HG02973 (cell line): ENCODE results near the gene SAP25.

Experiments
- ATAC-seq: cut with Tn5 transposase; IDR thresholded peaks from one replicate; pipeline ENCODE4 v1.9.1; 2021; ENCODE audit warnings: moderate library complexity; ENCODE audit not compliant: unreplicated experiment

SAP25 gene

DNA sequence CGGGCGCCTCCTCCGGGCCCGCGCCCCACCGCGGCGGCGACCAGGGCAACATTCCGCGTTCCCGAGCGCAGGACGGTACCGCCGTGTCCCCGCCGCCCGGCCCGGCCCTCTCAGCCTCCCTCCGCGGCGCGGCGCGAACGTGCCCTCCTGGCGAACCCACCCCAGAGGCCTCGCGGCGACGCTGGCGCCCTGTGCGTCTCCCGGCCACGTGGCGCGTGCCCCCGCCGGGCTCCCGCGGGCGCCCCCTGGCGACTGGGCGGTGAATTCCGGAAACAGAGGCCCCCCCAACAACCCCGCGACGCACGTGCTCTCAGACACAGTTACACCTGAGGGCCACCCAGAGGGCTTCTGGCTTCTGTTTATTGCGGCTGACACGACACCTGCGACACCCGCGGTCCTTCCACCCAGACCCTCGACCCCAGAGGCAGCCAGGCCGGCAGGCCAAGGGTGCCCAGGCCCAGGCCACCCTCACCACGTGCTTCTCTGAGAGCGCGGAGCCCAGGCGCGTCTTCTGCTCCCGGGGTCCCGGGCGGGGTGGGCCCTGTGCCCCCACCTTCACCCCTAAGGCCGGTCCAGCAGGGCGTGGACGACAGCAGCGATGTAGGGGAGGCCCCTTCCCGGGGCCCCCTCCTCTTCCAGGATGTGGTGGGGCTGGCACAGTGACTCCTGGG is at the start of gene SAP25:
SAP25 (minus strand) TSS at position 210 of the 671 bp plus-strand sequence; CDS start at position 52, 158 bp downstream.
- ATAC-seq, result no peak

GRCh38 chr7:100621554-100621953 is 47.9 kb upstream of the SAP25 start:
- no peak for ATAC-seq

DNA sequence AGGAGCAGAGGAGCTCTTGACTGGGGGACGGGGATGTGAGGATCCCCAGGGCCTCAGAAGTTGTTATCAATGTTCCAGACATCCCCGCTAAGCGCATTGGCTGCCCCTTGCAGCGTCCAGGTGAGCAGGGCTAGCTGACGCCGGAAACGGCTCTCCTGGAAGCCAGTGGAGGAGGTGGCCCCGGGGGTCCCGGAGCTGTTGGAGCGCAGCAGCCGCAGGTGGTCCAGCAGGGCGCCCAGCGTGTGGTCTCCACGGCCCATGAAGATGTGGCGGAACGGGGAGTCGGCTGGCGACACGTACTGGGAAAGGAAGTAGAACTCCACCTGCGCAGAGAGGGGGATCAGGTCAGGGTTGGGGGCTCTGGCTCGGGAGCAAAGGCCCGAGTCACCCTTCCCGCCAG is 47.1 kb upstream of the SAP25 start:
- ATAC-seq, result no peak

- ATAC-seq, result no peak
These were observed 46.5 kb upstream of the SAP25 start for GRCh38 chr7:100620239-100620638.

DNA sequence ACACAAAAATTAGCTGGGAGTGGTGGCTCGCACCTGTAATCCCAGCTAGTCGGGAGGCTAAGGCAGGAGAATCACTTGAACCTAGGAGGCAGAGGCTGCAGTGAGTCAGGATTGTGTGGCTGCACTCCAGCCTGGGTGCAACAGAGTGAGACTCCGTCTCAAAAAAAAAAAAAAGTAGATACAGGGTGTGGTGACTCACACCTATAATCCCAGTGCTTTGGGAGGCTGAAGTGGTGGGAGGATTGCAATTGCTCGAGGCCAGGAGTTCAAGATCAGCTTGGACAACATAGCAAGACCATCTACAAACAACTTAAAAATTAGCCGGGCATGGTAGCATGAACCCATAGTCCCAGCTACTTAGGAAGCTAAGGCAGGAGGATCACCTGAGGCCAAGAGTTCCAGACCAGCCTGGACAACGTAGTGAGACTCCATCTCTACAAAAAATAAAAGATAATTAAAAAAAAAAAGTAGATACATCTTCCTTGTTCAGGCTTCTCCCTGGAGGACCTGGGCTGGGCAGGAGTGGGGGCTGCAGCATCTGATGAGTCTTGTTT is 40.7 kb upstream of the SAP25 start:
- ATAC-seq, result no peak

GRCh38 chr7:100613412-100614175 is 39.9 kb upstream of the SAP25 start:
- ATAC-seq, result no peak

- peak; percentile 4 for ATAC-seq
These were observed 39.2 kb upstream of the SAP25 start for GRCh38 chr7:100612730-100613390.

- peak; percentile 86 for ATAC-seq
These were observed 38.5 kb upstream of the SAP25 start, which contains the start of gene MOSPD3 for GRCh38 chr7:100611983-100612729. Gene MOSPD3 (plus strand): TSS chr7:100612540. CDS start chr7:100612792, 252 bp downstream.

DNA sequence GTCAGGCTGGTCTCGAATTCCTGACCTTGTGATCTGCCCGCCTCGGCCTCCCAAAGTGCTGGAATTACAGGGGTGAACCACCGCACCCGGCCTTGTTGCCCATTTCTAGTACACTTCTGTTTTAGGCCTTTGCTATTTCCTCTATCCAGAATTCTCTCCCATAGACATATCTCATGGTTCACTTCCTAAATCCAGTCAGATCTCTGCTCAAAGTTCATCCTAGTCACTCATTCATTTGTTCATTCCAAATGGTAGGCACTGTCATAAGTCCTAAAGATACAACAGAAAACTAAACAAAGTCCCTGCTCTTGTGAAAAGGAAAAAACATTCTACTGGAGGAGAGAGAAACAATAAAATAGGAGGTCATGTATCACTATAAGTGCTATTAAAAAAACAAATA is 36.3 kb upstream of the SAP25 start:
- no peak for ATAC-seq

GRCh38 chr7:100607111-100607510 is 33.4 kb upstream of the SAP25 start:
- ATAC-seq, result no peak

DNA sequence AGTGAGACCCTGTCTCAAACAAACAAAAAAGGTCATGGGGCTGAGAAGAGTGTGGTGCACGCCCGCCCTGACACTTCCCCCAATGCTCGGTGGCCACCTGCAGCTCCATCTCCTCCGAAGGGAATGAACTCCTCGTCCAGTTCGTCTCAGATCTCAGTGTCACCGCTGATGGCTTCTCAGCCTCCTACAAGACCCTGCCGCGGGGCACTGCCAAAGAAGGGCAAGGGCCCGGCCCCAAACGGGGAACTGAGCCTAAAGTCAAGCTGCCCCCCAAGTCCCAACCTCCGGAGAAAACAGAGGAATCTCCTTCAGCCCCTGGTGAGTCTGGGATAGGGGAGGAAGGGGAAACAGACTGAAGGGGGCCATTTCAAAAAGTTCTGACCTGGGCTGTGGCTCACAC is 32.6 kb upstream of the SAP25 start:
- no peak for ATAC-seq

DNA sequence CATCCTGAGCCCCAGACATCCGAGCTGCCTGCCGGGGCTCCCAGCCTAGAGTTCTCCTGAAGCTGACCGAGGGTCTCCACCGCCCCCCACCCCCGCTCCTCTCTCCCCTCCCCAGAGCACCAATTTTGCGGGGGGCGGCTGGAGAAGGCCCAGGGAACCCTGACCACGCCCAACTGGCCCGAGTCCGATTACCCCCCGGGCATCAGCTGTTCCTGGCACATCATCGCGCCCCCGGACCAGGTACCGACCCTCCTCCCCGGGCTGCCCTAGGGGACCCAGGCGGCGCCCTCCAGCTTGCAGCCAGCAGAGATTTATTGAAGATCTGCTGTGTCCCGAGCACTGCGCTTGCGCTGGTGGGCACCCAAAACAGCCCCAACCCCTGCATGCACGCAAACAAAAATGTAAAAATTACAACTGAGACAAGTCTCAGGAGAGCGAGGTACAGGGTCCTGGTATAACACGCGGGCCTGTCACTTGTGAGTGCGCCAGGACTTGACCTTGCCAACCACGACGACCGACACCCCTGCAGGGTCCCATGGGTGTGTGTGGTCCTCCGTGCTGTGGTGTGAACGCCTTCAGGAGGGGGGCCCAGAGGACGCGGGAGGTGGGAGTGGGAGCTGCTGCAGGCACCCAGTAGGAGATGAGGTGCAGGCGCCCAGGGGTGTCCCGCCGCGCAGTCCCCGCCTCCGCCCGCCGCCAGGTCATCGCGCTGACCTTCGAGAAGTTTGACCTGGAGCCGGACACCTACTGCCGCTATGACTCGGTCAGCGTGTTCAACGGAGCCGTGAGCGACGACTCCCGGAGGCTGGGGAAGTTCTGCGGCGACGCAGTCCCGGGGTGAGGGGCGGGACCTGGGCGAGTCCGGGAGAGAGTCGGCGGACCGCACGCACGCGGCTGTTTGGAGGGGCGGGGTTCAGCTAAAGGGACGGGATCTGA is 31.5 kb upstream of the SAP25 start:
- no peak for ATAC-seq

DNA sequence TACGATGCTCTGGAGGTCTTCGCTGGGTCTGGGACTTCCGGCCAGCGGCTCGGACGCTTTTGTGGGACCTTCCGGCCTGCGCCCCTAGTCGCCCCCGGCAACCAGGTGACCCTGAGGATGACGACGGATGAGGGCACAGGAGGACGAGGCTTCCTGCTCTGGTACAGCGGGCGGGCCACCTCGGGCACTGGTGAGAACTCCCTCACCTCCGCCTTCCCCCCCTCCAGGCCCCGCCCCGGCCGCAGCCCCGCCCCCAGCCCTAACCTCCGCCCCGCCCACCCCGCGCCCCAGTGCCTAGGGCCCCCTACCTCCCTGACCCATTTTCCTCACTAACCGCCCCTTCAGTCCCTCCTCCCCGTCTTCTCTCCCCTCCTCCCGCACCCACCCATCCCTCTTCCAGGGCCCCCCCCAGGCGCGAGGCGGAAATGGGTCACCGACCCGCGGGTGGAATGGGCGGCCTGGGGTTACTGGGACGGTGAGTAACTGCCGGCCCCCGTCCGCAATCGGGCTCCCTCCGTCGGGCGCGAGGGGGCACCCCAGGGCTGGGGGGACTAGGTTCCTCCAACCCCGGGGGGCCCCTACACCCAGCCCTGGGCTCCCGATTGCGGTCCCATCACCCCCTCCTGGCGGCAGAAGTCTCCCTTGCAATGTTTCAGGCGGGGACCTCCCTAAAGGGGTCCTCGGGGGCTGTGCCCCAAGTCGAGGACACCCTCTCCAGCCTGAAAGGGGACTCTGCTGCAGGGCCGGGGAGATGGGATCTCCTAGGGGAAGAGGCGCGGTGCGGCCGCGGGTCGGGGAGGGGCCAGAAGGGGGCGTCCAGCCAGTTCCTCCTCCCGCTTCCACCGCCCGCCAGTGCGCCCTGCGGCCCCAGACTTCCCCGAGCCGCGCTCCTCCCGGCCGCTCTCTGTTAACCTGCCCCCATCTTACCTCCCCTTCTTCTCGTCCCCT is 30.6 kb upstream of the SAP25 start:
- peak; percentile 42 for ATAC-seq

GRCh38 chr7:100603726-100604027 is 30.0 kb upstream of the SAP25 start:
- no peak for ATAC-seq

GRCh38 chr7:100602889-100603725 is 29.4 kb upstream of the SAP25 start:
- no peak for ATAC-seq

GRCh38 chr7:100600730-100601038 is 27.0 kb upstream of the SAP25 start:
- ATAC-seq, result no peak

GRCh38 chr7:100599911-100600729 is 26.4 kb upstream of the SAP25 start:
- no peak for ATAC-seq
